HG03045 (cell line): ENCODE data around the gene CRNKL1.

Experiments
- ATAC-seq: cut with Tn5 transposase; IDR thresholded peaks from one replicate; pipeline ENCODE4 v1.9.1; 2021; ENCODE audit warnings: mild to moderate bottlenecking, moderate library complexity; ENCODE audit not compliant: unreplicated experiment

The CRNKL1 gene

DNA sequence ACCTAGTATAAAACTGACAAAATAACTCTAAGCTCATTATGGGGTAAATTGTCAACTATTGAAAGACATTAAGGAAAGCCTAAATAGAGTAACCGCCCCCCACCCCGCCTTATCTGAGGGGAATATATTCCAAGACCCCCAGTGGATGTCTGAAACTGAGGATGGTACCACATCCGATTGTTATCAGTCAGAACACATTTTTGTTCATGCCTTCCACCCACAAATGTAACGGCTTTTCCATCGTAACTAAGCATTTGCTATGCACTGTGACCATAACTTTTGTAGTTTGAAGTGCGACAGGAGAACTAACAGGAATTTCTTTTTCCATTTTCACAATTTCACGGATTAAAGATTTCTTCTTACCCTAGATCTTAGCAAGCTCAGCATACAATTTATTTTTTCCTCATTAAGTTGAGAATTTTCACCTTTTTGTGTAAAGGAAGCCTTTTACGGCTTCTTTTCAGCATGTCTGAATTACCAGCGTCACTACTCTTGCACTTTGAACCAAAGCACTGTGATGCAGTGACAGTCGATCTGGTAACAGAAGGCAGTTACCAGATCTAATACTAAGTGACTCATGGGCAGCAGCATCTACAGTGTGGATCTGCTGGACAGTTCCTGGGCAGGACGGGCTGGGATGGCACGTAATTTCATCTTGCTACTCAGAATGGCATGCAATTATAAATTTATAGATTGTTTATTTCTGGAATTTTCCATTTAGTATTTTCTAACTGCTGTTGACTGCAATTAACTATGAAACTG is 11.9 kb upstream of the CRNKL1 start:
- ATAC-seq: no peak

- no peak for ATAC-seq
Observed at GRCh38 chr20:20060234-20060998, 8.2 kb upstream of the CRNKL1 start.

GRCh38 chr20:20051767-20052073 is 546 bp downstream of the CRNKL1 start:
- ATAC-seq: no peak

GRCh38 chr20:20039752-20040387 is 12.4 kb downstream of the CRNKL1 start:
- no peak for ATAC-seq

- no peak for ATAC-seq
Observed at GRCh38 chr20:20038586-20038985, 13.7 kb downstream of the CRNKL1 start.

- no peak for ATAC-seq
Observed at GRCh38 chr20:20037960-20038359, 14.3 kb downstream of the CRNKL1 start.

- no peak for ATAC-seq
Observed at GRCh38 chr20:20036756-20037155, 15.5 kb downstream of the CRNKL1 start.

DNA sequence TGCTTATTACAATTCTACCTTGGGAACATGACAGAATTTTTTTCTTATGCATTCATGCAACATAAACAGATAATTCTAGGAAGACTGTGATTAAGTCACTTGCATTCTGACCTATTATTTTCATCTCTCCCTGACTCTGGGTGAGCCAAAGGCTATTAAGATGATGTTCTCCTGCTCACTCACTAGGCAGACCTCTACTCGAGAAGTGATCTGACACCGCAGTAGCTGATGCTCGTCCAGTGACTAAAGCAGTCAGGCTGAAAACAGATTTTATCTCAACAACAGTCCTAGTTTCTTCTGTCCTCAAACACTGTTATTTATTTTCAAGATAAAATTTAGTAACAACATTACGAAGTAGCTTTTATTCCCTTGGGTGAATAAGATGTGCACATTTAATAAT is 17.8 kb downstream of the CRNKL1 start:
- ATAC-seq: no peak

DNA sequence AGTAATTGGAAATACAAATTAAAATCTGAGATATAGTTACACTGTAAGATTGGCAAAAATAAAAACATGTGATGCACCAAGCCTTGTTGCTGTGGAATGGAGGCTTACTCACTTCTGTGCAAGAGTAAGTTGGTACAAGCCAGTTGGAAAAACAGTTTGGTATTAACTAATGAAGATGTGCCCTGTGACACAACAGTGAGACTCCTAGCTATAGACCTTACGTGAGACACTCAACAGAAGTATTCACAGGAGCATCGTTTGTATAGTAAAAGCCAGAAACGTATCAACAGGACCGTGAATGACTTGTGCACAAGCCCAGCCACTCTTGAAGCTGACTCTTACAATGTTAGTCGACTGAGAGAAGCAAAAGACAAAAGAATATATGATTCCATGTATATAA is 20.5 kb downstream of the CRNKL1 start:
- no peak for ATAC-seq

DNA sequence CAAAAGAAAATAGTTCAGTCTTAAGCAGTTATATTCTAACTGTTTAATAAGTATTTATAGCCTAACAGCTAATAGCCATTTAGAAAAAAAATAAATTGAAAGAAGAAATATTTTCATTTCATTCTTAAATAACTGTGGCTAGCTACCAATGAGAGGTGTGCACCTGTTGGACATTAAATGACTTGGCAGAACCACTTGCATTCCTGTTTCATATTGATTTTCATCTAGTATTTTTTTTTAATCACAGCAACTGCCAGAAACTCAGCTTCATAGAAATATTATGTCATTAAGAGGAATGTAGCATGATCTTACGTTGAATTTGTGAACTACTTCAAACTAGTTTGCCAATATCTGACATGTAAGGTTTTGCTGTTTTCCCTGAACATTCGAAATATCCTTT is 25.0 kb downstream of the CRNKL1 start:
- no peak for ATAC-seq

DNA sequence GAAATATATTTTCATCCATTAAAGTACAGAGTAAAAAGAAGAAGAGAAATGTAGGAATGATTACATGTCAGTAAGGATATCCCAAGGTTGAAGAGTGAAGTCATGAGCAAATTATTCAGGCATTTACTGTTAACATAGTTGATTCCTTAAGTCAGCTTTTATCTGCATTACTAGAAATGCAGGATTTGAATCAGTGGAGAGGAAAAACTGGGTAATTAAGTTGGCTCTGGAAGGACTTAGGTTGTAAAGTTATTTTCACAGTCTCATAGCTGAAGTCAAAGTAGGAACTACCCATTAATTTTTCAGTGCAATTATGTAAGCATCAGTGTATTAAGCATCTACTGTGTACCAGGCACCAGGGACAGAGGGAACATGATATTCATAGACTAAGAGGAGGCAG is 27.3 kb downstream of the CRNKL1 start:
- ATAC-seq: no peak

DNA sequence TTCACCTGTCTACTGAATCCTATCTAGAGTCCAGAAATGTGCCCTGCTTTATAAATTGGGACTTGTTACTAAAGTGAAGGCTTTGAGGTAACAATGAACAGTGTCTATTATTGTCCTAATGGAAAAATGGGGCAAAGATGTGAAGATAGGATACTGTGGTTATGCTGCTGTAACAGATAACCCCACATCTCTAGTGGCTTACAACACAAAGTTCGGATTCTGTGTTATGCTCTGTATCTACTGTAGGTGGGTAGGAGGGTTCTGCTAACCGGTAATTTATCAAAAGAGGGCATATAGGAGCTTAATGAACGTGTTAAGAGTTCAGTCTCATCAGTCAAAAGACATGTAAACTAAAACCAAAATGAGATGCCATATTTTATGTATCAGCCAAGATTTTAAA is 28.9 kb downstream of the CRNKL1 start:
- ATAC-seq: no peak

GRCh38 chr20:20022498-20022897 is 29.8 kb downstream of the CRNKL1 start:
- ATAC-seq: peak; percentile 54

GRCh38 chr20:20021835-20022234 is 30.4 kb downstream of the CRNKL1 start:
- no peak for ATAC-seq

- ATAC-seq: no peak
Observed at GRCh38 chr20:20020908-20021307, 31.4 kb downstream of the CRNKL1 start.

- no peak for ATAC-seq
Observed at GRCh38 chr20:20019123-20019522, 33.1 kb downstream of the CRNKL1 start.

DNA sequence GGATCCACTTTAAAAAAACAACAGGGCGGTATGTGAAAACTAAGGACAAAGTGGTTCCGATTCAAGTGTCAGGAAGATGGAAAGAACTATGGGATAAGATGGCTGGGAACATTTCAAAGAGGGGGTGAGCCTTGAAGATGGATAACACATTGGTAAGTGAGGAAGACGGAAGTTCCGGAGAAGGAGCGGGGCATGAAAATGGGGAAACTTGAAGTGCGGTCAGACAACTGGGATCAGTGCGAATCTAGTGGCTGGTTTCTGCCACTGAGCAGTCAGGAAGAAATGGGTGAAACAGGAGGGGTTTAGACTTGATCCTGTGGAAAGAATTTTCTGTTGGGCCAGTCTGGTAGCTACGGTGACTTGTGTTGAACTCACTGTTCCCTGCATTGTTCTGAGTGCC is 33.9 kb downstream of the CRNKL1 start:
- ATAC-seq: no peak

GRCh38 chr20:20017844-20018185 is 34.5 kb downstream of the CRNKL1 start:
- ATAC-seq: peak; percentile 14

- peak; percentile 99 for ATAC-seq
Observed at GRCh38 chr20:20017001-20017843, 35.0 kb downstream of the CRNKL1 start, which contains the start of gene NAA20. TSS of gene NAA20 (plus strand) at chr20:20017362. CDS start at chr20:20017397, 35 bp downstream.

GRCh38 chr20:20014659-20015058 is 37.6 kb downstream of the CRNKL1 start:
- ATAC-seq: no peak

DNA sequence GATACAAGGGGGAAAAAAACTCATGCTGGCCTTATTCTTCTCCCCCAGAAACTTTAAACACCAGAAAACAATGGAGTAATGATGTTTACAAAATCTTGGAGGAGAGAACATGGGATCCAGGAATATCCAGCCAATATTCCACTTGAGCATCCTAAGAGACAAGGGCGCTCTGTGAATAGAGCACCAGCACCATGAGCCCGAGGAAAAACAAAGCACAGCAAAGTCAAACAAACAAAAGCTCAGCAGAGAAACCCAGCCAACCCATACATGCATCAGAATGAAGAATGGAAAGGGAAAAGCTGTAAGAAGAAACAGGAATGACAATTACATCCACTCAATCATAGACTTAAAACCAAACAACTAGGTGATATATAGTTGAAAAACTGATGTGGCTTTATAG is 39.7 kb downstream of the CRNKL1 start:
- no peak for ATAC-seq
